Calu3 (cell line): ENCODE measurements around the gene DNAJB8. TPM values are rescaled to one million over a fixed set of nuclear protein-coding genes. Genes with fewer than 3 reads are reported as not detected.

ENCODE experiments used
- BruUV-seq: library from RNA; stranded (reverse); fragments of 400-500 nt; replicated peaks from 2 replicates; lab custom pipeline; 2021; lab: Mats Ljungman, UMichigan
- CTCF ChIA-PET: fragments of 300-600 bp; sonication (Branson Sonifier 250); formaldehyde crosslinking; loops from one replicate; lab custom pipeline; 2022; ENCODE audit warnings: antibody characterized with exemption; lab: Charles Lee
- DNase-seq: peaks from one replicate; pipeline ENCODE4 v3.0.0; 2022
- H3K27ac Mint-ChIP-seq: one replicate; pipeline ENCODE4 v1.8.0; 2022; ENCODE audit warnings: mixed read lengths; ENCODE audit not compliant: unreplicated experiment
- H3K27me3 Mint-ChIP-seq: one replicate; pipeline ENCODE4 v1.8.0; 2022; ENCODE audit warnings: mixed read lengths; ENCODE audit not compliant: unreplicated experiment
- H3K36me3 Mint-ChIP-seq: one replicate; pipeline ENCODE4 v1.8.0; 2022; ENCODE audit warnings: mild to moderate bottlenecking, moderate library complexity, mixed read lengths; ENCODE audit not compliant: insufficient read depth, unreplicated experiment
- H3K4me1 Mint-ChIP-seq: one replicate; pipeline ENCODE4 v1.8.0; 2022; ENCODE audit warnings: mild to moderate bottlenecking, low read depth, mixed read lengths; ENCODE audit not compliant: unreplicated experiment
- H3K4me3 Mint-ChIP-seq: one replicate; pipeline ENCODE4 v1.8.0; 2022; ENCODE audit warnings: mild to moderate bottlenecking, low read depth, moderate library complexity, mixed read lengths; ENCODE audit not compliant: unreplicated experiment
- H3K9me3 Mint-ChIP-seq: one replicate; pipeline ENCODE4 v1.8.0; 2022; ENCODE audit warnings: low read depth, mixed read lengths; ENCODE audit not compliant: unreplicated experiment
- CTCF ChIP-seq: fragments of 200-600 bp; IDR thresholded peaks from one replicate; pipeline ENCODE4 v1.8.0; 2022; ENCODE audit warnings: antibody characterized with exemption; ENCODE audit not compliant: unreplicated experiment
- intact Hi-C: fragments of 100-400 bp; cut with micrococcal nuclease; formaldehyde crosslinking; loops from one replicate; pipeline ENCODE4 v1.10.0; 2022; ENCODE audit not compliant: unreplicated experiment
- total RNA-seq: library from RNA; stranded (reverse); gene quantifications from 2 replicates; pipeline ENCODE4 v1.2.3, GENCODE V29; 2022

Gene DNAJB8
- total RNA-seq, 1 experiment from 2014 or later: not detected

DNA sequence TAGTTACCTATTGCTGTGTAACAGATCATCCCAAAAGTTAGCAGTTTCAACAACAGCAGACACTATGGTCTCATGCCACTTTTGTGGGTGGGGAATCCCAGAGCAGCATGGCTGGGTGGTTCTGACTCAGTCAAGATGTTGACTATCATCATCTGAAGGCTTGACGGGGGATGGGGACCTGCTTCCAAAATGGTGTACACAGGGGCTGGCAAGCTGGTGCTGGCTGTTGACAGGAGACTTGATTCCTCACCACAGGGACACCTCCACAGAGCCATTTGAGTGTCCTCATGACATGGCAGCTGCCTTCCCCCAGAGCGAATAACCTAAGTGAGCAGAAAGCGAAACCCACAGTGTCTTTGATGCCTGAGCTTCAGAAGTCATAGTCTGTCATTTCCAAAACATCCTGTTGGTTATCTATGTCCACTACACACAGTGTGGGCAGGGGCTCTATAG, 19.1 kb downstream of the DNAJB8 start:
- CTCF ChIA-PET: interaction anchor here (1.2 kb wide), 1 partner anchor 10 kb away, joined by 4 read pairs; no protein-coding TSS in a partner anchor
- H3K27ac Mint-ChIP-seq: no peak overlapping the region
- H3K9me3 Mint-ChIP-seq: no peaks in the 10 kb centered on the region
- H3K36me3 Mint-ChIP-seq: no peaks in the 10 kb centered on the region
- no peak for DNase-seq
- no TSS peak for BruUV-seq
- TF ChIP-seq CTCF: no peak
- H3K27me3 Mint-ChIP-seq: peaks cover 100% of the 10 kb centered on the region
- no peaks in the 10 kb centered on the region for H3K4me1 Mint-ChIP-seq
- intact Hi-C loops: no loop called here
- H3K4me3 Mint-ChIP-seq: no peak overlapping the region

GRCh38 chr3:128446821-128447220, 19.9 kb downstream of the DNAJB8 start:
- BruUV-seq: no TSS peak
- Mint-ChIP-seq H3K4me1 (no peaks in the 10 kb centered on the region), H3K27ac (no peak overlapping the region), H3K4me3 (no peak overlapping the region), H3K9me3 (no peaks in the 10 kb centered on the region), H3K36me3 (no peaks in the 10 kb centered on the region), H3K27me3 (peaks cover 96% of the 10 kb centered on the region)
- no peak for TF ChIP-seq CTCF
- no peak for DNase-seq
- CTCF ChIA-PET: no interaction called here
- intact Hi-C loops: no loop called here

GRCh38 chr3:128445357-128445756, 21.3 kb downstream of the DNAJB8 start:
- Mint-ChIP-seq H3K36me3 (no peaks in the 10 kb centered on the region), H3K27me3 (peaks cover 96% of the 10 kb centered on the region), H3K4me1 (no peaks in the 10 kb centered on the region), H3K27ac (no peak overlapping the region), H3K4me3 (no peak overlapping the region), H3K9me3 (no peaks in the 10 kb centered on the region)
- BruUV-seq: no TSS peak
- intact Hi-C loops: no loop called here
- TF ChIP-seq CTCF: no peak
- DNase-seq: no peak
- CTCF ChIA-PET: no interaction called here

- H3K4me3 Mint-ChIP-seq: no peak overlapping the region
- H3K27ac Mint-ChIP-seq: no peak overlapping the region
- H3K27me3 Mint-ChIP-seq: peaks cover 96% of the 10 kb centered on the region
- DNase-seq: no peak
- no peak for TF ChIP-seq CTCF
- no peaks in the 10 kb centered on the region for H3K36me3 Mint-ChIP-seq
- CTCF ChIA-PET: no interaction called here
- H3K4me1 Mint-ChIP-seq: no peaks in the 10 kb centered on the region
- H3K9me3 Mint-ChIP-seq: no peaks in the 10 kb centered on the region
- intact Hi-C loops: no loop called here
- no TSS peak for BruUV-seq
Measured at GRCh38 chr3:128443771-128444170, 22.9 kb downstream of the DNAJB8 start.
